Prostate gland (tissue), 2 donors: Measurements from ENCODE around the gene RRP36. TPM values are rescaled to one million over a fixed set of nuclear protein-coding genes. Genes with fewer than 3 reads are reported as not detected.

Experiments
- DNase-seq: peaks from one replicate; pipeline ENCODE4 v3.0.0-alpha.2; 2019; ENCODE audit warnings: low spot score
- H3K27ac ChIP-seq, 2 donors: fragments of 200-600 bp; sonication (generic); 2 replicates each; pipeline ENCODE4 v1.5.1; 2017 to 2019
- H3K27me3 ChIP-seq: fragments of 200-600 bp; sonication (generic); replicated peaks from 2 replicates; pipeline ENCODE4 v1.5.1; 2019; ENCODE audit not compliant: insufficient read depth
- H3K36me3 ChIP-seq, 2 donors: fragments of 200-600 bp; sonication (generic); 1 replicate in 1 of 2; 2 replicates in 1 of 2; pipeline versions ENCODE4 v1.5.1 to v1.8.1; 2017 to 2019
- H3K4me1 ChIP-seq: fragments of 200-600 bp; sonication (generic); replicated peaks from 2 replicates; pipeline ENCODE4 v1.5.1; 2019
- H3K4me3 ChIP-seq, 2 donors: fragments of 200-600 bp; sonication (generic); 2 replicates each; pipeline ENCODE4 v1.5.1; 2017 to 2019
- H3K9me3 ChIP-seq: fragments of 200-600 bp; sonication (generic); 2 replicates; pipeline ENCODE4 v1.5.1; 2017
- CTCF ChIP-seq, 4 experiments: fragments of 200-600 bp in 2 of 4; fragments of 450-650 bp in 2 of 4; sonication (generic) in 2 of 4; IDR thresholded peaks; 1 replicate in 3 of 4; 2 replicates in 1 of 4; pipeline ENCODE4 v1.5.1; 2016 to 2019; ENCODE audit warnings: antibody characterized with exemption in 4 of 4, mild to moderate bottlenecking in 2 of 4, moderate library complexity in 2 of 4
- POLR2A ChIP-seq: fragments of 450-650 bp; IDR thresholded peaks from one replicate; pipeline ENCODE4 v1.6.1; 2016; ENCODE audit warnings: antibody characterized with exemption, mild to moderate bottlenecking
- POLR2AphosphoS5 ChIP-seq: sonication (generic); formaldehyde crosslinking; IDR thresholded peaks from one replicate; pipeline ENCODE4 v1.6.1; 2017; ENCODE audit warnings: antibody characterized with exemption
- WGBS: methylation state at CpG from one replicate; pipeline ENCODE4 v1.1.5; 2018; 5-methylcytosine and 5-hydroxymethylcytosine counted together
- intact Hi-C: fragments of 100-400 bp; cut with DNase I; formaldehyde crosslinking; loops from one replicate; pipeline ENCODE4 v1.14.2; 2022
- total RNA-seq, 2 donors: library from RNA; depleted of rRNA; stranded (reverse); fragments of >200 nt; gene quantifications; one replicate each; pipeline ENCODE4 v1.1.0, GENCODE V29; 2016

RRP36 gene
- total RNA-seq, 2 donors from 2014 or later, result 45.1 to 50.8 TPM

GRCh38 chr6:42984924-42985475, 36.4 kb upstream of the RRP36 start:
- 11% methylated on average over 13 of the region's 13 CpGs for WGBS
- TF ChIP-seq POLR2AphosphoS5, result no peak
- TF ChIP-seq CTCF (IDR thresholded peaks at IDR 0.05), result no peak
- no peak for TF ChIP-seq POLR2A
- intact Hi-C loops, result loop anchor here (5.0 kb wide), 1 partner anchor 83 kb away; no protein-coding TSS in a partner anchor
- H3K27me3 ChIP-seq, result no peaks in the 10 kb centered on the region
- no peaks in the 10 kb centered on the region for H3K9me3 ChIP-seq
- no peak for DNase-seq
- peaks cover 0 to 7% of the 10 kb centered on the region in 2 donors for H3K36me3 ChIP-seq
- peaks cover 11% of the 10 kb centered on the region for H3K4me1 ChIP-seq
- peak overlapping the region; percentile 81 to 82 for H3K27ac ChIP-seq
- H3K4me3 ChIP-seq, result peak overlapping the region; percentile 77 to 87

- Histone ChIP-seq H3K9me3 (no peaks in the 10 kb centered on the region), H3K36me3 (peaks cover 0 to 7% of the 10 kb centered on the region in 2 donors), H3K27me3 (no peaks in the 10 kb centered on the region), H3K27ac (no peak overlapping the region), H3K4me1 (peaks cover 10% of the 10 kb centered on the region), H3K4me3 (no peak overlapping the region)
- TF ChIP-seq POLR2AphosphoS5 (no peak), CTCF (IDR thresholded peaks at IDR 0.05) (no peak), POLR2A (no peak)
- intact Hi-C loops, result no loop called here
- DNase-seq, result no peak
- 76% methylated on average over 5 of the region's 5 CpGs for WGBS
Measured at GRCh38 chr6:42987533-42988451, 33.6 kb upstream of the RRP36 start.

GRCh38 chr6:42988486-42989020, 32.9 kb upstream of the RRP36 start:
- H3K4me1 ChIP-seq, result peaks cover 10% of the 10 kb centered on the region
- WGBS, result 41% methylated on average over 1 of the region's 1 CpG
- H3K4me3 ChIP-seq, result no peak overlapping the region
- H3K27me3 ChIP-seq, result no peaks in the 10 kb centered on the region
- no peak overlapping the region for H3K27ac ChIP-seq
- no peak for DNase-seq
- TF ChIP-seq CTCF (IDR thresholded peaks at IDR 0.05), result no peak
- no peaks in the 10 kb centered on the region for H3K9me3 ChIP-seq
- H3K36me3 ChIP-seq, result peaks cover 0 to 7% of the 10 kb centered on the region in 2 donors
- intact Hi-C loops, result no loop called here

- Histone ChIP-seq H3K27me3 (no peaks in the 10 kb centered on the region), H3K9me3 (no peaks in the 10 kb centered on the region), H3K36me3 (peaks cover 0 to 7% of the 10 kb centered on the region in 2 donors), H3K4me3 (no peak overlapping the region), H3K4me1 (peaks cover 10% of the 10 kb centered on the region), H3K27ac (no peak overlapping the region)
- intact Hi-C loops, result no loop called here
- no peak for DNase-seq
- WGBS, result 60% methylated on average over 5 of the region's 5 CpGs
- no peak for TF ChIP-seq CTCF (IDR thresholded peaks at IDR 0.05)
- TF ChIP-seq POLR2A, result no peak
- TF ChIP-seq POLR2AphosphoS5, result no peak
Measured at GRCh38 chr6:42989923-42990322, 31.5 kb upstream of the RRP36 start.
